GM12872 (cell line): Measurements from ENCODE around the gene FTSJ3.

Experiments used
- TF ChIP-seq, protein P1 (sequence below): IDR thresholded peaks from 3 replicates; pipeline ENCODE4 v1.5.1; 2011; ENCODE audit warnings: low read depth, mild to moderate bottlenecking, low read length, moderate library complexity; ENCODE audit not compliant: insufficient read depth

Gene FTSJ3

DNA sequence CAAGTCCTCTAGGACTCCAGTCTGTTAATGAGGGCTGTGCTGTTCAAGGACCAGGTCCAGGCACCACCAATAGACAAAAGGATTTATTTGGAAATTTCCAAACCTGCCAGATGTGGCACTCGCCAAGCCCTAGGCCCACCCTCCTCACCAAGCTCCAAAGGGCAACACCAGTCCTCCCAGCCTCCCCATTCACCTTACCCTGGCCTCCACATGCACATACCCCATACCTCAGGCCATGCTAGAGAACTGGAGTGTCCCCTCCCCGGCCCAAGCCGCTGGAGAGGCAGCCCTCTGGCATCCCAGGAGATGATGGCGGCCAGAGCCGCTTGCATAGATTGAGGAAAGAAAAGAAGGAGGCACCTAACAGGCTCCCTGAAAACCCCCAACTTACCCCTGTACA is 4.6 kb upstream of the FTSJ3 start:
- TF ChIP-seq, protein P1, sequence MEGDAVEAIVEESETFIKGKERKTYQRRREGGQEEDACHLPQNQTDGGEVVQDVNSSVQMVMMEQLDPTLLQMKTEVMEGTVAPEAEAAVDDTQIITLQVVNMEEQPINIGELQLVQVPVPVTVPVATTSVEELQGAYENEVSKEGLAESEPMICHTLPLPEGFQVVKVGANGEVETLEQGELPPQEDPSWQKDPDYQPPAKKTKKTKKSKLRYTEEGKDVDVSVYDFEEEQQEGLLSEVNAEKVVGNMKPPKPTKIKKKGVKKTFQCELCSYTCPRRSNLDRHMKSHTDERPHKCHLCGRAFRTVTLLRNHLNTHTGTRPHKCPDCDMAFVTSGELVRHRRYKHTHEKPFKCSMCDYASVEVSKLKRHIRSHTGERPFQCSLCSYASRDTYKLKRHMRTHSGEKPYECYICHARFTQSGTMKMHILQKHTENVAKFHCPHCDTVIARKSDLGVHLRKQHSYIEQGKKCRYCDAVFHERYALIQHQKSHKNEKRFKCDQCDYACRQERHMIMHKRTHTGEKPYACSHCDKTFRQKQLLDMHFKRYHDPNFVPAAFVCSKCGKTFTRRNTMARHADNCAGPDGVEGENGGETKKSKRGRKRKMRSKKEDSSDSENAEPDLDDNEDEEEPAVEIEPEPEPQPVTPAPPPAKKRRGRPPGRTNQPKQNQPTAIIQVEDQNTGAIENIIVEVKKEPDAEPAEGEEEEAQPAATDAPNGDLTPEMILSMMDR: no peak

DNA sequence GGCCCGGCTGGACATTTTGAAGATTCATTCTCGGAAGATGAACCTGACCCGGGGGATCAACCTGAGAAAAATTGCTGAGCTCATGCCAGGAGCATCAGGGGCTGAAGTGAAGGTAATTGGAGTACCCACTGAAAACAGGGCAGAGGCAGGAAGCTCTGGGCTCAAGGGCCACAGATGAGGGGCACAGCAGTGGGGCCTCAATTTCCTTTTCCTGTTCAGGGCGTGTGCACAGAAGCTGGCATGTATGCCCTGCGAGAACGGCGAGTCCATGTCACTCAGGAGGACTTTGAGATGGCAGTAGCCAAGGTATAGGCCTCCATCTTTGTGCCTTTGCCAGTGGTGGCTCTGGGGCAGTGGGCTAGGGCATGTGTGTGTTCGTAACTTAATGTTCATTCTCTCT is 4.0 kb upstream of the FTSJ3 start:
- TF ChIP-seq, protein P1: no peak

DNA sequence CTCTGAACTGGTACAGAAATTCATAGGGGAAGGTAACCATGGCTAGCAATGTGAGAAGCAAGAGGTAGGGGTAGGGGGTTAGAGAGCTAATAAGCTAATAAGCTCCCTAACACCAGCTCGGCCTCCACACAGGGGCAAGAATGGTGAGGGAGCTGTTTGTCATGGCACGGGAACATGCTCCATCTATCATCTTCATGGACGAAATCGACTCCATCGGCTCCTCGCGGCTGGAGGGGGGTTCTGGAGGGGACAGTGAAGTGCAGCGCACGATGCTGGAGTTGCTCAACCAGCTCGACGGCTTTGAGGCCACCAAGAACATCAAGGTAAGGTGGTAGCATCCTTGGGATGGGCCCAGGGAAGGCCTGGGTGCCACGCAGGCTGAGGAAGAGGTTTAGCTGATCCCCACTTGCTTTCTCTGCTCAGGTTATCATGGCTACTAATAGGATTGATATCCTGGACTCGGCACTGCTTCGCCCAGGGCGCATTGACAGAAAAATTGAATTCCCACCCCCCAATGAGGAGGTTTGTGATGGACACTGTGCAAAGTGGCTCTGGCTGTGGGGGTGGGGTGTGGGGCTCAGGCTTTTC is 3.5 kb upstream of the FTSJ3 start:
- TF ChIP-seq, protein P1: no peak

DNA sequence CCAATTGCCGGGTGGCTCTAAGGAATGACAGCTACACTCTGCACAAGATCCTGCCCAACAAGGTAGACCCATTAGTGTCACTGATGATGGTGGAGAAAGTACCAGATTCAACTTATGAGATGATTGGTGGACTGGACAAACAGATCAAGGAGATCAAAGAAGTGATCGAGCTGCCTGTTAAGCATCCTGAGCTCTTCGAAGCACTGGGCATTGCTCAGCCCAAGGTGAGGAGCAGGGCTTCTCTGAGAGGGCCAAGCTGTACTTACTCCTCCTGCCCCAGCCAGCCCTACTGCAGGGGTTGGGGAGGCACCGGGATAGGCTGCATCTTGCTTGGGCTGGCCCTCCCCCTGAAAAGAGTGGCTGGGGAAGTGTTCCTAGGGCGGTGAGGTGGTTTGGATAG is 2.8 kb upstream of the FTSJ3 start:
- TF ChIP-seq, protein P1: no peak

DNA sequence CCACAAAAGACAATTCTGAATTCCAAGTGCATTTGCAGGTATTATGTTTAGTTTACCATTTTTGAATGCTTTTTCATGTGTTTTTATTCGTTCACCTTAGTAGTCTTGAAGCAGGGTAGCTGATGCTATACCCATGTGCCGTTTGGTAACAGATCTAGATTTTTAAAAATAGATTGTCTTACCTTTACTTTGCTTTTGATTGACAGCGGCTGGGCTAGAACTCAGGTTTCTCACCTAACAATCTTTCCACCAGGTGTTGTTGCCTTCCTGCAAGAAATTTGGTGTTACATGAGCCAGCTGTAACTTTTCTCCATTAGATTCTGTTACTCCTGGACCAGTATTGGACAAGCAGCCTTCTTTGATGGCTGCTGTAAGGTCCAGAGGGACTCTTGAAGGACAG is 1.5 kb upstream of the FTSJ3 start:
- TF ChIP-seq, protein P1: no peak

DNA sequence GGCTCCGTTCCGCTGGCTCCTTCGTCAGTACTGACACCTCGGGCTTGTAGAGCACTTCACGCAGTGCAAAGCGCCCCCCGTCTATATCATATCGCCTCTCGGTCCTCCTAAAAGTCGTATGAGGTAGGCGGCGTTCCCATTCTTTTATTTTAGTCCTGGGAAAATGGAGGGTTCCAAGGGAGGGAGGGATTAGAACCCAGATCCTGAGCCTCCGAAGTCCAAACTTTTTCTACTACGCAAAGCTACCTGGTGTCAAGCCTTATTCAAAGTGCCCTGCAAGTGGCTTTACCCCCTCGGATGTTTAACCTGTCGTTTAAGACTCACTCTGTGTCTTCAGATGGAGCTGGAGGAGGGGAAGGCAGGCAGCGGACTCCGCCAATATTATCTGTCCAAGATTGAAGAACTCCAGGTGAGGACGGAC is 348 bp upstream of the FTSJ3 start:
- TF ChIP-seq, protein P1: no peak

DNA sequence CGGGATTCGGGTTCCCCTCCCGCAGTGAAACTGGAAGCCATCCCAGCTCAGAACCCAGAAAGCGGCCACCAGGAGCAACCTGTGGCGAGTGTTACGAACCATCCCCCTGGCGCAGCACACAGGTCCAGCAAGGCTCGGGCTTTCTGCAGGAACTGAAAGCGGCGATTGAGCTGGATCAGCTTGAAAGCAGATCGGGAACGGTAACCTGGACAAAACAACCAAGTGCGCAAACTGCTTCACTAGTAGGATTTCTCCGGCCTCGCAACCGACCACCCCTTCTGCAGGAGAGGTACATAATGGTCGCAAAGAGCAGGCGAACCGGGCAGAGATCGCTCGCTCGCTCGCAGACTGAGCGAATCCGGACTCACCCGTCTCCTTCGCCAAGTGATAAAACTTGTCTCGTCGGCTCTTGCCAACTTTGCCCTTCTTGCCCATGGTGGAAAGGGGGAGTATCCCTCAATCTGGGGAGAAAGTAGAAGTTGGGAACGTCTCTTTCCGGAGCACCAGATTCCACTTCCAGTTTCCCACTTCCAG is 928 bp downstream of the FTSJ3 start:
- TF ChIP-seq, protein P1: no peak
